Measurements from ENCODE around the gene TCF20. TPM values are rescaled to one million over a fixed set of nuclear protein-coding genes. Genes with fewer than 3 reads are reported as not detected.

The TCF20 gene
- total RNA-seq, 1 donor from 2014 or later = 14.9 TPM

DNA sequence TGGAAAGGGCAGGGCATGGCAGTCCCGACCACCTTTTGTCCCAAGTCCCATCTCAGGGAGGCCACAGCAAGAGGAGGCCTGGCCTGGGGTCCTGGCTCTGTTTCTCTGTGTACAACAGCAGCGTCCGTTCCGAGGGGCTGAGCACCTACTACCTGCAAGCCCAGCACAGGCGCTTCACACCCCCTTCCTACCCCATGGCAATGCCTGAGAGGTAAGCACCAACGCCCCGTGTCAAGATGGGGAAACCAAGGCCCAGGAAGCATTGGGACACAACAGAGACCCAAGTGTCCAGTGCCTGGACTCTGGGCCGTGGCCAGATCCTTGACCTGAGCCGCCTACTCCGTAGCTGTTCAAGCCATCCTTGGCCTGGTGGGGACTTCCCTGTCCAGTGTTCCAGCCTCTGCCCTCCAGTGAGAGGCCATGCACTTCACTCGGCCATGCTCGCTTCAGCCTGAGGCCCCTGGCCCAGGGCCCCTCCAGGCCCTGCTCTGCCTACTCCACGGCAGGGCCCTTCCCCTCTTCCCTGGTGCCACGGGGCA is 14.3 kb upstream of the TCF20 start:
- intact Hi-C loops (cut with micrococcal nuclease) = no loop called here
- ATAC-seq (no peak), DNase-seq (peak; percentile 15)

DNA sequence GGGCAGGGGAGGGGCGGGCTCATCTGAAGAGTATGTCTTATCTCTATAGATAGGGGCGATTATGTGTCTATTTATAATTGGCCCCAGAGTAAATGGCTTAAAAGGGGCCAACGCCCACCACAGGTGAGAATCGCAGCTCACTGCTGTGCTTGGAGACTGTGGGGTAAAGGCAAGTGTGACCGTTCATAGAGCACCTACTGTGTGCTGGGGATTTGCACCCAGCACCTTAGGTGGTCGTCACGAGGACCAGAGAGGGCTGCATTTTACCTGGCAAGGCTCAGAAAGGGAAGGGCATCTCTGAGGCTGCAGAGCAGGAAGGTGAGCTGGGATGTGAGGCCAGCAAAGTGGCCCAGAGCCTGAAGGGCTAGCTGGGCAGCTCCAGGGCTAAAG is 13.7 kb upstream of the TCF20 start:
- DNase-seq (no peak), ATAC-seq (no peak)
- intact Hi-C loops (cut with micrococcal nuclease) = no loop called here

DNA sequence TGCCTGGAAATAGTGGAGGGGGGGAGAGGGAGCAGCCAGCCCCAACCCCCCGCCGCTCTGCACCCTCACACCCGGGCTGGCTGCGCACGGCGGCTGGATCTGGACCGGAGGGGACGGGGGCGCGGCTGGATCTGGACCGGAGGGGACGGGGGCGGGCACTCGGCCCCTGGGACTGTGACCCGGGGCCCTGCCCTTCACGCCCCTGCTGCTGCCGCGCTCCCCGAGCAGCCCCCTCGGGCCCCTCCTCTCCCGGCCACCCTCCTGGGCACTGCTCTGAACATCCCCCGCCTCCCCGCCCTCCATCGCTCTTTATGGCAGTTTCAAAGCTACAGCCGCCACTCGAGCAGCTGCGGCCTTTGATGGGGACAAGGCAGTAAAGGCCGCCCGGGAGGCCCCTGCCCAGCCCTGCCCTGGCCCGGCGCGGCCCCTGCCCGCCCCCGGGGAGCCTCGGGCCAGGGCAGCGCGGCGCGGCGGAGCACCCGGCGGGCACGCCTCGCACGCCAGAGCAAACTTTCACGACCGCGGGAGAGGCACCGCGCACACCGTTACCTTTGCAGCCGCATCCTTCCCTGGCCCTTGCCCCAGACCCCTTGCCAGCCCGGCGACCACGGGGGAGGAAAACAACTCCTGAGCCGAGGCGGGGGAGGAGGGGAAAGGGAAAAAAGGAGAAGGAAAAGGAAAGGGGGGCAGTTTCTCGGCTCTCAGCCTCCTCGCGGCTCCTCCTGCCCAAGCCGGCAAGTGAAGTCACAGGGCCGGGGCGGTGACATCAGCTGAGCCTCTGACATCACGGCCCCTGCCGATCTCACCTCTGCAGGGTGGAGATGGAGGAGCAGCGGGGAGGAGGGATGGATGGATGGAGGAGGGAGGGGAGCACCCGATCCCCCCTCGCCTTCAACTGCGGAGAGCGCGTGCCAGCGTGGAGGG is 13.1 kb upstream of the TCF20 start:
- ATAC-seq (peak; percentile 47), DNase-seq (peak; percentile 29)
- intact Hi-C loops (cut with micrococcal nuclease) = no loop called here

DNA sequence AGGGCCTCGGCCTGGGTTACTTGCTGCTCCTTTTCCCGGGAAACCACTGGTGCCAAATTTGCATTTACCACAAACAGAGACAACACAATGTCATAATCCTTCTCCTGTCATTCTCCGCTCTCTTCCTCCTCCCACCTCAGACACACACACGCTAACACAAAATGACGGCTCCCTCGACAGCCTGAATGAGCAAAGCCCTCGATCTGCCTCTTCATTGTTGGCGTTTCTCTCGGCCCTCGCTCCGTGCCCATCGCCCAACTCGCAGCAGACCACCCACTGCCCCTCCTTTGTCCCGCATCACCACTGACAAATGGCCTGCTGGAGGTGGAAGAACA is 12.5 kb upstream of the TCF20 start:
- intact Hi-C loops (cut with micrococcal nuclease) = no loop called here
- DNase-seq = peak; percentile 7
- no peak for ATAC-seq

DNA sequence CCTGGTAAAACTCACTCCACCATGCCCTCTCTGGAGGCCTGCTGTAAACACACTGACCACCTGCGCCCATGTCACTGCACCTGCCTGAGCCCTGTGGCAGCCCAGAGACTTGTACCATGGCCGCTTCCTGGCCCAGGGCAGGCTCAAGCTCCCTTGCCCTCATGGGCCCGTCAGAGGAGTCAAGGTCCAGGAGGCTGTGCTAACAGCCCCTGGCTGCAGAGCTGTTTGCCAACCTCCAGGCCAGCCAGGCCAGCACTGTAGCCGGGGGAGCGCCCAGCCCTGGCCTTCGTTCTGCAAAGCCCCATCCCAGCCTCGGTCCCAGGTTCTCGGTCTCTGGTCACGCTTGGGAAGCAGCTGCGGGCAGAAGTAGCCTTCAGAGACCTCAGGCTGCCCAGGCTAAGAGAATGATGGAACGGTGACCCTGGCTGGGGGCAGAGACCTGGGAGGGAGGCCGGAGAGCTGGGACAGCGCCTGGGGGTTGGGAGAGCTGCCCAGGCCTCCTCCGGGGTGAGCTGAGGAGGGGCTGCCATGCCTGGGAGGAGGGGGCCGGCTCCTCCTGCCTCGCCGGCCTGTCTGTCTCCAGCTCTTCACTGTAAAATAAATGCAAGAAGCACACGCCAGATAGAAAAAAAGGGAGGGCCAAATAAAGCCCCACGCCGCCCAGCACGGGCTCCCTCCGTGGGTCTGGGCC is 11.9 kb upstream of the TCF20 start:
- intact Hi-C loops (cut with micrococcal nuclease) = no loop called here
- DNase-seq = no peak
- no peak for ATAC-seq

DNA sequence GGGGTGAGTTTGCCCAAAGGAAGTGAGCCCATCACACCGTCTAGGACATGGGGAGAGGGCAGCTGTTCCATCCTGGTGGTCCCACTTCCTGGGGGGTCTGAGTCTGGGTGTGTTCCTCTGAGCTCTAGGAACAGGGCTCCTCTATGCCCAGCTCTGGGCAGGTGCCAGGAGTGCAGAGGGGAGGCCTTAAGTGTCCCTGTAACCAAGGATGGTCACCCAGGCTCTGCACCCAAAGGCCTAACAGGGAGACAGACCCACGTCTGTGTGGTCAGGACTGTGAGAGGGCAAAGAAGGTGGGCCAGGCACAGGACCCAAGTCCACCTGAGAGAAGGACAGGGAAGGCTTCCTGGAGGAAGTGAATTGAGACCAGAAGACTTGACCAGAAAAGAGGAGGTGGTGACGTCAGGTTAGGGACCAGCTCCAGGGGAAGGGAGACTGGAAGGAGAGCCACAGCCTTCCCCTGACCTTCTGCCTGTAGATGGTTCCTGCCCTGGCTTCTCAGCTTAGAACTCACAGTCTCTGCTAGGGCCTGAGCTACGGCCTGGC is 11.3 kb upstream of the TCF20 start:
- DNase-seq (no peak), ATAC-seq (no peak)
- intact Hi-C loops (cut with micrococcal nuclease) = no loop called here

DNA sequence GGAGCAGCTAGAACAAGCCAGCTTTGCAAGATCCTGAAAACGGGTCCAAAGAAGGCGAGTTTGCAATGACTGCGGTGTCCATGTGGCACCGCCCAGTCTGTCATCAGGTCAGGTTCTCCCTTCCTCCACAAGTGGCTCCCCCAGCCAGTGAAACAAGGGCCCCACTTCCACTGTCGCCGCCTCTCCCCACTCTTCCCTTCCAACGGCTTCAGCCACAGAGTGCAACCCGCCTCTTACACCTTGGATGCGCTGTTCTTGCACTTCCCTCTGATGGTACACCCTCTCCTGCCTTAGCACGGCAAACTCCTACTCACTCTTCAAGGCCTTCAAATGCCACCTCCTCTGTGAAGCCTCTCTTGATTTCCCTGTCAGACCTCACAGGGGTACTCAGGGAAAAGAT is 10.8 kb upstream of the TCF20 start:
- ATAC-seq (no peak), DNase-seq (no peak)
- intact Hi-C loops (cut with micrococcal nuclease) = no loop called here

DNA sequence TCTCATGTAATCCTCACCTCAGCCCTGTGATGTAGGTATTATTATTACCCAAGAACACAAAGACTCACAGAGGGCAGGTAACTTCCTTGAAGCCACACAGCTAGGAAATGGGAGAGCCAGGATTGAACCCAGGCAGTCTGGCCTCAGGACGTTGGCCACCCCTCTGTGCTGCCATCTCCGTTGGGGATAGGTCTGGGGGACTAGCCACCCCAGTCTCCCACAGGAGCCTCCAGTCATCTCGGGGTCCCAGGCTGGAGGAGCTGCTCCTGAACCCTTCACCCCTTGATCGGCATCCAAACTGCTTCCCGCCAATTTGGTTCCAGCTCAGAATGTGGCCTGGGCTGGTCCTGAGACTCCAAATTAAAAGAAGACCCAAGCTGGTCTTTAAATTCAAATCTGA is 10.4 kb upstream of the TCF20 start:
- intact Hi-C loops (cut with micrococcal nuclease) = no loop called here

DNA sequence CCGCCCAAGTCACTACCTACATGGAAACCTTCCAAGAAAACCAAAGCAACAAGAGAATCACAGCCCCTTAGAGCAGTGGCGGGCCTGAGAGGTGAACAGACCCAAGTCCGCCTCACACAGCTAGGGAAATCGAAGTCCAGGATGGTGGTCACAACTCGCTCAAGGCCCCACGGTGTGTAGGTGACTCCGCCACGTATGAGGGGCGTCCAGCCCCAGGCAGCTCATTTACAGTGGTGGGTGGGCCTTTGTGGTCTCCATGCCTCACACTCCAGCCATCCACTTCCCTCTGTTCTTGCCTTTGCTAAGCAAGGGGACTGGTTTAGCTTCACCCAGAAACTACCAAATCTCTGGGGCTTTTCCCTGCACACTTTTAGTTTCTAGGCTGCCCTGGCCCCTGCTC is 9.7 kb upstream of the TCF20 start:
- DNase-seq (no peak), ATAC-seq (no peak)
- intact Hi-C loops (cut with micrococcal nuclease) = no loop called here

More for the DNA sequence above, 10.4 kb upstream of the TCF20 start:
- DNase-seq (no peak), ATAC-seq (no peak)

DNA sequence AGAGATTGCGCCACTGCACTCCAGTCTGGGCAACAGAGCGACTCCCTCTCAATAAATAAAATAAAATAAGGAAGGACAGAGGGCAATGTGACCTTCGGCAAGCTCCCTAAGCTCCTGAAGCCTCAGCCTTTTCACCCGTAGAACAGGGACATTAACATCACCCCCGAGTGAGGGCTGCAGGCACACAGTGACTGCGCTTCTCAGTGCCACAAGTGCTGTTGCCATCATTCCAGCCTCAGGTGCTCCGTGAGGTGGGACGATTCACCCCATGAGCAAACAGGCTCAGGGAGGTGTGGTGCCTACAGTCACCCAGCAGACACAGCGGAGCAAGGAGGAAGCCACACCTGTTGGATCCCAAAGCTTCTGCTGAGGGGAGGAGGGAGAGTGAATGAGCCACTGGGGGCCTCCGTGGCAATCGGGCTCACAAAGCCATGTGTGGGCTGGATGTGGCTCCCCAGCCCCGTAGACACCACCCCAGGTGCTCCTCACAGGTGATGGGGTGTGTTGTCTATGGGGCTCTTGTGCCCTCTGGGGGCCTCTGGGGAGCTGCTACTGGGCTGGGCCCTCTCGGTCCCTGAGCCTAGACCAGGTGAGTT is 9.1 kb upstream of the TCF20 start:
- intact Hi-C loops (cut with micrococcal nuclease) = no loop called here
- no peak for DNase-seq
- no peak for ATAC-seq

DNA sequence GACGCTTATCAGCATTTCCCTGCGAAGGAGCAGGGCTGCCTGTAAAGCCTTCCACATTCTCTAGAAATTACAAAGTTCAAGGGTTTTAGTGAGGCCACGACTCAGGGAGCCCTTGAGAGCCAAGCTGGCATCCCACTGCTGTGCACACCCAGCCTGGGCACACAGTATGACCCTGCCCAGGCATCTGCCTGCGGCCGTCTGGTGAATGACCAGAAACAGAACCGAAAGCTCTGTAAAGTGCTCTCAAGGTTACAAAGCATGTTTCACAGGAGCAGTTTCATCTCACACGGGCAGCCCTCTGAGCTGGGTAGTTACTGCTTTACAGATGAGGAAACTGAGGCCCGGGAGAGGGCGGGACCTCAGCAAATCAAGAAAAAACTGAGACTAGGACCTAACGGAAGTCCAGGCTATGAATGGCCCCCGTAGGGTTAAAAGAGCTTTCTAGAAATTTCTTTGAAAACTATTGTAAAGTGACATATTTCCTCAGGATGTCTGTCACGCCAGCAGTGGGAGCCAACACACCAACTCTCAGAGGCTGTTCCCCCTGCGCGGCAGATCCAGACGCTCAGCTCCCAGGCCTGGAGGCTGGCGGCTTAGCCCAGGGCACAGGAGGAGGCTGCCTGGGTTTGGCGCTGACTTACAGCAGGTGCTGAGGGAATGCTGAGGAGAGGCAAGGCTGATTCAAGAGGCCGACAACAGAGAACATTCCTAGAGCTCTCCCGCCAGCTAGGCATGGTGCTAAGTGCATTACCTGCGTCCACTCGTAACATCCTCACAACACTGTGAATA is 7.7 kb upstream of the TCF20 start:
- ATAC-seq = no peak
- no peak for DNase-seq
- intact Hi-C loops (cut with micrococcal nuclease) = no loop called here

DNA sequence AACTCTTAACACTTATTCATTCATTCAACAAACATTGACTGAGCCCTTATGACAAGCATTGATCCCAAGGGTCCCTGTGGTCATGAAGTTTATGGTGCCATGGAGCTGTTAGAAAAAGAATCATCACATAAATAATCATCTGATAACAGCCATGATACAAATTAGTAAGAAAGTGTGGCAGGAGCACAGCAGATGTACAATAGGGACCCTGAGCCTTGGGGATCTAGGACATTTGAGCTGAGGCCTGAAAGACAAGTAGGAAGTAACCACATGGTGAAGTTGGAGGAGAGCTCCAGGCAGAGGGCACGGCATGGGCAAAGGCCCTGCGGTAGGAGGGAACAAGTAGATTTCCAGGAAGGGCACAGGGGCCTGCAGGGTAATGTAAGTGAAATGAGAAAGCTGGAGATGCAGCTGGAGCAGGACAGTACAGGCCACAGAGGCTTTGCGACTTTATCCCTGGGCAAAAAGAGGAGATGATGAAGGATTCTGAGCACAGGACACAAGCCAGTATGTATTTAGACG is 6.8 kb upstream of the TCF20 start:
- DNase-seq (no peak), ATAC-seq (no peak)
- intact Hi-C loops (cut with micrococcal nuclease) = no loop called here

DNA sequence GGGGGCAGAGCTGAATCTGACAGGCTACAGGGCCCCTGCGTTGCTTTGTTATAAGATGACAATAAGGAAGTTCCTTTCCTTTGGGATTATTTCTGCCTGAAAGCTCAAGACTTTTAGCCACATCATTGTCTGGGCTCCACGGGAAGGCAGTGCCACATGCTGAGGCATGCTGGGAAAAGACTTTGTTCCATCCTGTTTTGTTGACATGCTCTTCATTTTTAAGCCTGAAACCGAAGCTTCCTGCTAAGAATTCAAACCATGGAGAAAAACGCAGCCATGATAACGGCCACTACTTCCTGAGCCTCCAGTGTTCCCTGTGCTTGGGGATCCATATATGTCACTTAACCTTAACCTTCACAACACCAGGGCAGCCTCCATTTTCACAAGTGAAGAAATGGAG is 5.5 kb upstream of the TCF20 start:
- intact Hi-C loops (cut with micrococcal nuclease) = no loop called here
- DNase-seq = no peak
- no peak for ATAC-seq

DNA sequence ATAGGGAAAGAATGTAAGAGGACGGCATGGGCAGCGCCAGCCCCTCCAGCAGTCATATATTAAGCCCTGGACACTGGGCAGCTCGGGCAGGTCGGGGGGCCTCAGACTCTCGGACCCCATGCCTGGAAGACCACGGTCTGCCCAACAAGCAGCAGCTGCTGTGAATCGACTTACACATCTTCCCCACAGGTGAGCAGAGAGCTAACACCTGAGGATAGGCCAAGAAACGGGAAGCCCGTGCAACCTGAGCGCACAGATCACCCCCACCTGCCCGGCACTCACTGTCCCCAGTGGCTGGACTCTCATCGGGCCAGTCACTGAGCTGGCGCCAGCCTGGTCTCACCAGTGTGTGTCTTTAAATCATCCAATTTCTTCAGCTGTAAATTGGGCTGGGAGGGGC is 4.7 kb upstream of the TCF20 start:
- no peak for ATAC-seq
- no peak for DNase-seq
- intact Hi-C loops (cut with micrococcal nuclease) = no loop called here

DNA sequence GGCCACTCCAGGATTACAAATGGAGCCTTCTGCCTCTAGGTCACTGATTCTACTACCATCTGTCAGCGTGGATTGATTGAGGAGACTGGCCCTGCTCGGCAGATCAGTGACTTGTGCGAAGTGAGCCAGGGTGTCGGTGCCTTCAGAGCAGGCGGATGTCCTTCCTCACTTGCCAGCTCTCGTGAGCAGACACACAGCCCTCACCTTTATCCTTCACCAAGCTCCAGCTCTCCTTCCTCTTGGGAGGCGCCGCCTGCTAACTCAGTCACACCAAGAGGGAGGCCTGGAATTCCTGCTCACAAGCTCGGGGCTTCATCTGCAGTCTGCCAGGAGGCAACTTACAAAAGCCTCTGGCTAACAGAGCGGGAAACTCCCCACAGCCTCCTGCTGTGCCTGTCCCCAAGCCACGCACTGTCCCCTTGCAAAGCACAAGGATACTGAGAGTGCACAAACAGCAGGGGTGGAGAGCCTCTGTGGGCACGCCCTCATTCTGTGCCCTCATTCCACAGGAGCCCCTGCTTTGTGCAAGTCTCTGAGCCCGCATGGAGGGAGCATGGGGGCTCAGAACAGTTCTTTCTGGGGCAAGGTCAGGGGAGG is 3.5 kb upstream of the TCF20 start:
- no peak for DNase-seq
- no peak for ATAC-seq
- intact Hi-C loops (cut with micrococcal nuclease) = no loop called here

DNA sequence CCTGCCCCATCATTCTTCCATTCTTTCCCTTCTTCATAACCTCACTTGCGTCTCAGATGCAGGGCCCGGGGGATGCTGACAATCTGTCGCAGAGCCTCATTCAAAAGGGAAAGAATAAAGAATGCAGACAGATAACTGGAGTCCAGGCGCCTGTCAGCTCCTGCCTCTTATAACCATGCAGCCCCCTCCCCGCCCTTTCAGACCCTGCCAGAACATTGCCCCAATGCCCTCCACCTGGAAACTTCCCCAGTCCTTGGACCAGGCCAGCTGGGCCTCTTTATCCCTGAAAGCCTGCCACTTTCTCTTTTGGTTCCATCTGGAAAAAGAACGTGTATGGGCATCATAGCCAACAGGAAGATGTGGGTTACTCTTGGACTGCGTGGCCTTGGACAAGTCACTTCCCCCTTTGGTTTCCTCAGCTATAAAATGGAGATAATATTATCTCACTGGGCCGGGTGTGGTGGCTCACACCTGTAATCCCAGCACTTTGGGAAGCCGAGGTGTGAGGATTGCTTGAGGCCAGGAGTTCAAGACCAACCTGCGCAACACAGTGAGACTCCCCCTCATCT is 2.1 kb upstream of the TCF20 start:
- intact Hi-C loops (cut with micrococcal nuclease) = no loop called here
- ATAC-seq = no peak
- DNase-seq = no peak

DNA sequence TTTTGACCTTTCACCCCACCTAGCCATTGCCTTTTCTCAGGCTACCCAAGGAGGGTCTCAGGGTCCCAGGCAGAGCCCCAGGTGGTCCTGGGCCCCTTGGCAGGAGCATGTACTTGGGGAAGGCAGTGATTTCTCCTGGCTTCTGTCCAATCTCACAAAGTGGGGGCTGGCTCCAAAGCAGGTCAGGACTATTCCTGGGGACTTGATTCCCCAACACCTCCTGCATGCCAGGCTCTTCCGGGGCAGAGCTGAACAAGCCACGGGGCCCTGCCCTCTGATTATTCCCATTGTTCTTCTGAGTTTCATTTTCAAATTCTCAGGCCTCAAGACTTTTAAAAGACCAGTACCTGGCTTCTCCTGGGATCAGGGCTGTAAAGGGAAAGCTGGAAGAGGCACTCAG is 1.5 kb upstream of the TCF20 start:
- intact Hi-C loops (cut with micrococcal nuclease) = no loop called here
- no peak for ATAC-seq

DNA sequence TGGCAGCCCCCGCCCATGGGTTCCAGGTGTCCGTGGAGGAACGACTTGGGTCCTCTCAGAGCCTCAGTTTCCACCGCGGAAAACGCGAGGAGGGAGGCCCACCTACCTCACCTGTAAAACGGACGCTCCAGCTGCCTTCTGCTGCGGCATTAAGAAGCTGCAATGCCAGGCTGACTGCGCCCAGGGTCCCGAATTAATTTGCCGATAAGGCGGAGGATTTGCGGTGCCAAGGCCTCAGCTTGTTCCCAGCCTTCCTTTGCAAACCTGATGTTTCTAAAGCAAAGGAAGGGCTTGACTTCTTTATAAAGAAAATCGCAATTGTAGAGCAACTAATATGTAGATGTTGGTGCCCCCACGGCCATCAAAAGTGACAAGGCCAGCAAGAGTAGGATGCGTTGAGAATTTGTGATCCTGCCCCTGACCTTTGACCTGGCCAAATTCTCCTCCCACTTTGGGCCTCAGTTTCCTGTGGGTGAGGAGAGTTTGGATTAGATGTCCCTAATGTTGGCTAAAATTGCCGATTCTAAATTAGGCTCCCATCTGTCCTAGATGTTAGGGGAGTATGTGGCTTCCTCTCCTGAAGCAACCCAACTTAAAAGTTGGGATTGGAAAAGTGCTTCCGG is 849 bp upstream of the TCF20 start:
- ATAC-seq = no peak
- DNase-seq = no peak
- intact Hi-C loops (cut with micrococcal nuclease) = no loop called here

More for the DNA sequence above, 1.5 kb upstream of the TCF20 start:
- DNase-seq = no peak

Data from left ventricle myocardium superior (tissue), 1 donor.